ENCODE results near the gene PHF21B. TPM values are rescaled to one million over a fixed set of nuclear protein-coding genes. Genes with fewer than 3 reads are reported as not detected.

Gene PHF21B
- total and polyA plus RNA-seq, 2 experiments from 2014 or later, result 20.6 to 149 TPM

DNA sequence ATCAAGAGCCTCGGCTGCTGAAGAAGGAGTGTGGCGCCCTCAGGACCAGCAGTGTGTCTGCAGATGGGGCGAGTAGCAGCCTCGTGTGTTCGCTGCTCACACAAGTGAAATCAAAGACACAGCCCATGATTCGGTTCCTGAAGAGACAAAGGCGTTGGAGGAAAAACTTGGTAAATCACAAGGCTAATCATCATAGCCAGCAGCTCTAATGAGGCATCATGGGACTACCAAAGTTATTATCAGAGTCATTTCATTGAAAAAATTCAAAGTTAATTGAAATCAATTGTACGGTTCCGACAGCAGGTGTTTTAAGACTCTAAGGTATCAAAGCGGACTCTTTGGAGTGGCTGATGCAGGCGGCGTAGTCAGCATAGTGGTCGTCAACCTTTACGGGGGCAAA lies 9.5 kb downstream of the PHF21B start (continued):
- TF ChIP-seq, protein P1, sequence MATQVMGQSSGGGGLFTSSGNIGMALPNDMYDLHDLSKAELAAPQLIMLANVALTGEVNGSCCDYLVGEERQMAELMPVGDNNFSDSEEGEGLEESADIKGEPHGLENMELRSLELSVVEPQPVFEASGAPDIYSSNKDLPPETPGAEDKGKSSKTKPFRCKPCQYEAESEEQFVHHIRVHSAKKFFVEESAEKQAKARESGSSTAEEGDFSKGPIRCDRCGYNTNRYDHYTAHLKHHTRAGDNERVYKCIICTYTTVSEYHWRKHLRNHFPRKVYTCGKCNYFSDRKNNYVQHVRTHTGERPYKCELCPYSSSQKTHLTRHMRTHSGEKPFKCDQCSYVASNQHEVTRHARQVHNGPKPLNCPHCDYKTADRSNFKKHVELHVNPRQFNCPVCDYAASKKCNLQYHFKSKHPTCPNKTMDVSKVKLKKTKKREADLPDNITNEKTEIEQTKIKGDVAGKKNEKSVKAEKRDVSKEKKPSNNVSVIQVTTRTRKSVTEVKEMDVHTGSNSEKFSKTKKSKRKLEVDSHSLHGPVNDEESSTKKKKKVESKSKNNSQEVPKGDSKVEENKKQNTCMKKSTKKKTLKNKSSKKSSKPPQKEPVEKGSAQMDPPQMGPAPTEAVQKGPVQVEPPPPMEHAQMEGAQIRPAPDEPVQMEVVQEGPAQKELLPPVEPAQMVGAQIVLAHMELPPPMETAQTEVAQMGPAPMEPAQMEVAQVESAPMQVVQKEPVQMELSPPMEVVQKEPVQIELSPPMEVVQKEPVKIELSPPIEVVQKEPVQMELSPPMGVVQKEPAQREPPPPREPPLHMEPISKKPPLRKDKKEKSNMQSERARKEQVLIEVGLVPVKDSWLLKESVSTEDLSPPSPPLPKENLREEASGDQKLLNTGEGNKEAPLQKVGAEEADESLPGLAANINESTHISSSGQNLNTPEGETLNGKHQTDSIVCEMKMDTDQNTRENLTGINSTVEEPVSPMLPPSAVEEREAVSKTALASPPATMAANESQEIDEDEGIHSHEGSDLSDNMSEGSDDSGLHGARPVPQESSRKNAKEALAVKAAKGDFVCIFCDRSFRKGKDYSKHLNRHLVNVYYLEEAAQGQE (IDR thresholded peaks at IDR 0.05; ENCODE audit: unreplicated experiment), result no peak
- TF ChIP-seq NANOG (IDR thresholded peaks at IDR 0.05; ENCODE audit: borderline replicate concordance) (no peak), EZH2phosphoT487 (IDR thresholded peaks at IDR 0.05; ENCODE audit: unreplicated experiment) (no peak), POLR2AphosphoS5 (IDR thresholded peaks at IDR 0.05; ENCODE audit: low read depth) (no peak), ZNF114 (CRISPR knock-in tag; IDR thresholded peaks at IDR 0.05) (no peak), STAT1 (IDR thresholded peaks at IDR 0.05; ENCODE audit: unreplicated experiment) (no peak), JUNB (IDR thresholded peaks at IDR 0.05; ENCODE audit: unreplicated experiment) (no peak)

DNA sequence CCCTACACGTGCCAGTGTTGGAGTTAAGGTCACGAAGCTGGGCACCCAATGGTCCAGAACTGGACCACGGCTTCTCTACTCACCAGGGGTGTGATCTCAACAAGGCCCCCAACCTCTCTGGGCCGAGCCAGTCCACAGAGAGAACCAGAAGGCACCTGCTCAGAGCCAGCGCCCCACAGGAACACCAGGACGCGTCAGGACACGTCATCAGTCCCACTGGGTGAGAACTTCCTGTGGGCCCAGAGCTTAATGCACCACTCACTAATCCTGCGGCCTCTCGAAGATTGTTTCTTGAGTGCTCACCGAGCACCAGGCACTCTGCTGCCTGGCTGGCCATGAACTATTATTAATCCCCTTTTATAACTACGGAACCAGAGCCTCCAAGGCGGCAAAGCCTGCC lies 10.1 kb downstream of the PHF21B start:
- Histone ChIP-seq H3K27me3 (ENCODE audit: insufficient read depth) (no peaks in the 10 kb centered on the region), H3K4me2 (peak overlapping the region; percentile 62), H3K27ac (ENCODE audit: low read depth) (peak overlapping the region; percentile 88), H4K20me1 (replicated peaks; ENCODE audit: insufficient read depth) (peaks cover 87% of the 10 kb centered on the region), H3K36me3 (ENCODE audit: insufficient read depth) (peaks cover 22% of the 10 kb centered on the region), H3K4me3 (no peak overlapping the region), H2AFZ (no peak overlapping the region), H3K9me2 (ENCODE audit: insufficient read depth) (no peaks in the 10 kb centered on the region), H3K4me1 (ENCODE audit: insufficient read depth) (peaks cover 79% of the 10 kb centered on the region), H3K79me2 (replicated peaks; ENCODE audit: insufficient read depth) (peaks cover 99% of the 10 kb centered on the region), H3F3A (replicated peaks; ENCODE audit: low read depth) (peaks cover 34% of the 10 kb centered on the region)
- H3K9me3 Mint-ChIP-seq, result no peaks in the 10 kb centered on the region
- no peak for DNase-seq (ENCODE audit: low spot score)
- H3K27ac Mint-ChIP-seq, result peak overlapping the region; percentile 91
- TF ChIP-seq POLR2AphosphoS5 (IDR thresholded peaks at IDR 0.05; ENCODE audit: low read depth), result 0 out of 2 replicates have a peak, but pooled peaks have one; percentile 7
- TF ChIP-seq ZNF331 (CRISPR knock-in tag; IDR thresholded peaks at IDR 0.05; ENCODE audit: low read depth), result no peak
- H3K4me3 Mint-ChIP-seq, result no peak overlapping the region; the same call in 2 of the 3 replicates
- peaks cover 88% of the 10 kb centered on the region for H3K4me1 Mint-ChIP-seq
- H3K27me3 Mint-ChIP-seq (ENCODE audit: insufficient read depth, low read depth, poor library complexity), result peaks cover 20% of the 10 kb centered on the region
- peaks cover 78% of the 10 kb centered on the region for H3K36me3 Mint-ChIP-seq (ENCODE audit: low read depth)
- no peak for ATAC-seq

DNA sequence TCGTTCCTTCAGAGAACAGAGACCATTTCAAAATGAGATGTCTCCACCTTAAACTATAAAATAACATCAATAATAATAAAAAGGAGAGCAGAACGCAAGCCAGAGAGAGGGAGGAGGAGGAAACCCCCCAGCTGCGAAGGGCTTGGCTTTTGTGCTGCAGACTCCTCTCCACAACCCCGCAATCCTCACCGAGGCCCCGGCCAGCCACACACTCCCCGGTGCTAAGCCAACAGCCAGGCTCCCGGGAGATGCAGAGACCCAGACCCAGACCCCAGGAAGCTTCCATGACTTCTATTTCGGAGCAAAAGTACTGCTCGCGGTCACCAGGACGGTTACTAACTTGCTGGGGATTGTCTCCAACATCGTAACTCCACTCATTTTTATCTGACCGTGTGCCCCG lies 10.6 kb downstream of the PHF21B start:
- H3K36me3 ChIP-seq (ENCODE audit: insufficient read depth), result peaks cover 22% of the 10 kb centered on the region
- H3K36me3 Mint-ChIP-seq (ENCODE audit: low read depth), result peaks cover 78% of the 10 kb centered on the region
- TF ChIP-seq, protein P2, sequence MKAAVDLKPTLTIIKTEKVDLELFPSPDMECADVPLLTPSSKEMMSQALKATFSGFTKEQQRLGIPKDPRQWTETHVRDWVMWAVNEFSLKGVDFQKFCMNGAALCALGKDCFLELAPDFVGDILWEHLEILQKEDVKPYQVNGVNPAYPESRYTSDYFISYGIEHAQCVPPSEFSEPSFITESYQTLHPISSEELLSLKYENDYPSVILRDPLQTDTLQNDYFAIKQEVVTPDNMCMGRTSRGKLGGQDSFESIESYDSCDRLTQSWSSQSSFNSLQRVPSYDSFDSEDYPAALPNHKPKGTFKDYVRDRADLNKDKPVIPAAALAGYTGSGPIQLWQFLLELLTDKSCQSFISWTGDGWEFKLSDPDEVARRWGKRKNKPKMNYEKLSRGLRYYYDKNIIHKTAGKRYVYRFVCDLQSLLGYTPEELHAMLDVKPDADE (IDR thresholded peaks at IDR 0.05), result no peak
- TF ChIP-seq, protein P1 (IDR thresholded peaks at IDR 0.05; ENCODE audit: unreplicated experiment), result no peak
- TF ChIP-seq POLR2AphosphoS5 (IDR thresholded peaks at IDR 0.05; ENCODE audit: low read depth), result no peak
- TF ChIP-seq NANOG (IDR thresholded peaks at IDR 0.05; ENCODE audit: borderline replicate concordance), result no peak
- TF ChIP-seq EZH2 (IDR thresholded peaks at IDR 0.05; ENCODE audit: low read depth, unreplicated experiment), result no peak
- TF ChIP-seq ZNF331 (CRISPR knock-in tag; IDR thresholded peaks at IDR 0.05; ENCODE audit: low read depth), result no peak
- no peak for TF ChIP-seq CREB1 (CRISPR knock-in tag; IDR thresholded peaks at IDR 0.05; ENCODE audit: low read depth)
- H3K4me3 Mint-ChIP-seq, result no peak overlapping the region; the same call in 2 of the 3 replicates
- H3K79me2 ChIP-seq (replicated peaks; ENCODE audit: insufficient read depth), result peaks cover 99% of the 10 kb centered on the region
- no peaks in the 10 kb centered on the region for H3K27me3 ChIP-seq (ENCODE audit: insufficient read depth)
- H3K27ac ChIP-seq (ENCODE audit: low read depth), result peak overlapping the region; percentile 88
- peaks cover 87% of the 10 kb centered on the region for H4K20me1 ChIP-seq (replicated peaks; ENCODE audit: insufficient read depth)
- H3F3A ChIP-seq (replicated peaks; ENCODE audit: low read depth), result peaks cover 30% of the 10 kb centered on the region
- H3K27ac Mint-ChIP-seq, result peak overlapping the region; percentile 91
- peaks cover 78% of the 10 kb centered on the region for H3K4me1 ChIP-seq (ENCODE audit: insufficient read depth)
- H3K9me3 Mint-ChIP-seq, result no peaks in the 10 kb centered on the region
- peaks cover 88% of the 10 kb centered on the region for H3K4me1 Mint-ChIP-seq
- H3K4me3 ChIP-seq, result no peak overlapping the region
- DNase-seq (ENCODE audit: low spot score), result no peak
- ATAC-seq, result no peak
- no peaks in the 10 kb centered on the region for H3K9me2 ChIP-seq (ENCODE audit: insufficient read depth)
- H3K4me2 ChIP-seq, result peak overlapping the region; percentile 62; the same call in 1 of the 2 replicates
- H2AFZ ChIP-seq, result no peak overlapping the region
- H3K27me3 Mint-ChIP-seq (ENCODE audit: insufficient read depth, low read depth, poor library complexity), result peaks cover 20% of the 10 kb centered on the region
